ENCODE measurements around the gene ALMS1. TPM values are rescaled to one million over a fixed set of nuclear protein-coding genes. Genes with fewer than 3 reads are reported as not detected.
"Not testable (repeated sequence)": the region's sequence is repeated elsewhere in the genome, so short reads cannot be mapped to it uniquely, and the experiment has no call there.

Gene ALMS1
- polyA plus RNA-seq, 2 of the 4 experiments (the other 2 are of a cell fraction) = 5.2 to 13.5 TPM

- TF ChIP-seq EHF (CRISPR knock-in tag; IDR thresholded peaks at IDR 0.05) (no peak), SREBF2 (IDR thresholded peaks at IDR 0.05) (no peak)
Measured at GRCh38 chr2:73451263-73451972, 65.8 kb downstream of the ALMS1 start (continued).

DNA sequence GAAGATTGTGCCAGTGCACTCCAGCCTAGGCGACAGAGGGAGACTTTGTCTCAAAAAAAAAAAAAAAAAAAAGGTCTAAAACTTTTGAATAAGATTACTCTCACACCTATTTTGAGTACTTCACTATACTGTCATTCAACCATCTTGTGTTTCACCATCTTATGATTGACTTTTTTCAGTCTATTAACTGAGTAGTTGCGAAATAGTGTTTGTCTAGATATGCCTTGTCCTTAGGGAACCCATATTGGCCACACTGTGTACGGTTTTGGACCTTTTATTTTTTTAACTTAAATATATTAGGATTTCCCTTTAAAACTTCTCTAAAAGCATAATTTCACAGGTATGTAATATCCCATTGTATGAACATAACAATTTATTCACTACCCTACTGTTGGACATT, 72.3 kb downstream of the ALMS1 start:
- DNase-seq (ENCODE audit: low read depth in 1 of 2, low spot score in 1 of 2) (no peak), FAIRE-seq (peak; percentile 56), ATAC-seq (no peak)
- Histone ChIP-seq H3K9me3 (no peaks in the 10 kb centered on the region), H3K4me2 (no peak overlapping the region), H3K4me1 (no peaks in the 10 kb centered on the region), H3K27ac (no peak overlapping the region), H3K4me3 (no peak overlapping the region)
- ChIA-PET POLR2A (no interaction called here), CTCF (interaction anchor here (1.2 to 1.8 kb wide), 2 partner anchors 10 to 11 kb away, joined by 4 read pairs; no protein-coding TSS in a partner anchor)
- TF ChIP-seq CEBPB (IDR thresholded peaks at IDR 0.05) (peak in 1 of 2 experiments; percentile 42; a peak in 1 of 4 replicates), GATA3 (IDR thresholded peaks at IDR 0.05; ENCODE audit: borderline replicate concordance) (no peak), CHD4 (IDR thresholded peaks at IDR 0.05; ENCODE audit: borderline replicate concordance) (no peak)
- WGBS (ENCODE audit: missing lambda C conversion rate) = 92% methylated on average over 3 of the region's 3 CpGs

GRCh38 chr2:73462388-73462787, 76.8 kb downstream of the ALMS1 start:
- H3K4me3 ChIP-seq; ATAC-seq; FAIRE-seq; H3K4me1 ChIP-seq; DNase-seq (ENCODE audit: low read depth in 1 of 2, low spot score in 1 of 2); H3K27ac ChIP-seq; H3K4me2 ChIP-seq; POLR2A ChIA-PET; CTCF ChIA-PET; H3K9me3 ChIP-seq: not testable (repeated sequence)
- WGBS (ENCODE audit: missing lambda C conversion rate) = 92% methylated on average over 1 of the region's 1 CpG

GRCh38 chr2:73468376-73468775, 82.7 kb downstream of the ALMS1 start:
- no peak for FAIRE-seq
- no peak for ATAC-seq
- H3K27ac ChIP-seq = no peak overlapping the region
- POLR2A ChIA-PET = no interaction called here
- H3K4me3 ChIP-seq = no peak overlapping the region
- CTCF ChIA-PET = no interaction called here
- H3K9me3 ChIP-seq = no peaks in the 10 kb centered on the region
- TF ChIP-seq MAZ (IDR thresholded peaks at IDR 0.05; ENCODE audit: borderline replicate concordance, low read depth, low read length) = no peak
- TF ChIP-seq RCOR1 (IDR thresholded peaks at IDR 0.05; ENCODE audit: low read depth, low read length) = no peak
- no peak for TF ChIP-seq KDM1A (IDR thresholded peaks at IDR 0.05; ENCODE audit: low read depth)
- TF ChIP-seq, protein P1, sequence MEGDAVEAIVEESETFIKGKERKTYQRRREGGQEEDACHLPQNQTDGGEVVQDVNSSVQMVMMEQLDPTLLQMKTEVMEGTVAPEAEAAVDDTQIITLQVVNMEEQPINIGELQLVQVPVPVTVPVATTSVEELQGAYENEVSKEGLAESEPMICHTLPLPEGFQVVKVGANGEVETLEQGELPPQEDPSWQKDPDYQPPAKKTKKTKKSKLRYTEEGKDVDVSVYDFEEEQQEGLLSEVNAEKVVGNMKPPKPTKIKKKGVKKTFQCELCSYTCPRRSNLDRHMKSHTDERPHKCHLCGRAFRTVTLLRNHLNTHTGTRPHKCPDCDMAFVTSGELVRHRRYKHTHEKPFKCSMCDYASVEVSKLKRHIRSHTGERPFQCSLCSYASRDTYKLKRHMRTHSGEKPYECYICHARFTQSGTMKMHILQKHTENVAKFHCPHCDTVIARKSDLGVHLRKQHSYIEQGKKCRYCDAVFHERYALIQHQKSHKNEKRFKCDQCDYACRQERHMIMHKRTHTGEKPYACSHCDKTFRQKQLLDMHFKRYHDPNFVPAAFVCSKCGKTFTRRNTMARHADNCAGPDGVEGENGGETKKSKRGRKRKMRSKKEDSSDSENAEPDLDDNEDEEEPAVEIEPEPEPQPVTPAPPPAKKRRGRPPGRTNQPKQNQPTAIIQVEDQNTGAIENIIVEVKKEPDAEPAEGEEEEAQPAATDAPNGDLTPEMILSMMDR (IDR thresholded peaks at IDR 0.05) = no peak
- TF ChIP-seq KDM5A (IDR thresholded peaks at IDR 0.05) = no peak
- no peak for TF ChIP-seq CBX2 (IDR thresholded peaks at IDR 0.05; ENCODE audit: borderline replicate concordance, low read depth)
- TF ChIP-seq, protein P2, sequence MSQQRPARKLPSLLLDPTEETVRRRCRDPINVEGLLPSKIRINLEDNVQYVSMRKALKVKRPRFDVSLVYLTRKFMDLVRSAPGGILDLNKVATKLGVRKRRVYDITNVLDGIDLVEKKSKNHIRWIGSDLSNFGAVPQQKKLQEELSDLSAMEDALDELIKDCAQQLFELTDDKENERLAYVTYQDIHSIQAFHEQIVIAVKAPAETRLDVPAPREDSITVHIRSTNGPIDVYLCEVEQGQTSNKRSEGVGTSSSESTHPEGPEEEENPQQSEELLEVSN (IDR thresholded peaks at IDR 0.05; ENCODE audit: borderline replicate concordance, low read depth) = no peak
- TF ChIP-seq, protein P3, sequence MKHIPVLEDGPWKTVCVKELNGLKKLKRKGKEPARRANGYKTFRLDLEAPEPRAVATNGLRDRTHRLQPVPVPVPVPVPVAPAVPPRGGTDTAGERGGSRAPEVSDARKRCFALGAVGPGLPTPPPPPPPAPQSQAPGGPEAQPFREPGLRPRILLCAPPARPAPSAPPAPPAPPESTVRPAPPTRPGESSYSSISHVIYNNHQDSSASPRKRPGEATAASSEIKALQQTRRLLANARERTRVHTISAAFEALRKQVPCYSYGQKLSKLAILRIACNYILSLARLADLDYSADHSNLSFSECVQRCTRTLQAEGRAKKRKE (CRISPR knock-in tag; IDR thresholded peaks at IDR 0.05; ENCODE audit: low read depth) = no peak
- TF ChIP-seq JUN (IDR thresholded peaks at IDR 0.05) = no peak
- WGBS (ENCODE audit: missing lambda C conversion rate) = 79% methylated on average over 1 of the region's 1 CpG
- no peaks in the 10 kb centered on the region for H3K4me1 ChIP-seq
- no peak for DNase-seq (ENCODE audit: low read depth in 1 of 2, low spot score in 1 of 2)
- no peak overlapping the region for H3K4me2 ChIP-seq

DNA sequence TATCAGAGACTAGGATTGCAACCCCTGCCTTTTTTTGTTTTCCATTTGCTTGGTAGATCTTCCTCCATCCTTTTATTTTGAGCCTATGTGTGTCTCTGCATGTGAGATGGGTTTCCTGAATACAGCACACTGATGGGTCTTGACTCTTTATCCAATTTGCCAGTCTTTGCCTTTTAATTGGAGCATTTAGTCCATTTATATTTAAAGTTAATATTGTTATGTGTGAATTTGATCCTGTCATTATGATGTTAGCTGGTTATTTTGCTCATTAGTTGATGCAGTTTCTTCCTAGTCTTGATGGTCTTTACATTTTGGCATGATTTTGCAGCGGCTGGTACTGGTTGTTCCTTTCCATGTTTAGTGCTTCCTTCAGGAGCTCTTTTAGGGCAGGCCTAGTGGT, 98.2 kb downstream of the ALMS1 start:
- H3K4me1 ChIP-seq; H3K27ac ChIP-seq; ATAC-seq; H3K4me2 ChIP-seq; DNase-seq (ENCODE audit: low read depth in 1 of 2, low spot score in 1 of 2); H3K9me3 ChIP-seq; FAIRE-seq; H3K4me3 ChIP-seq; POLR2A ChIA-PET; CTCF ChIA-PET: not testable (repeated sequence)
- no CpG with 5 or more reads among the region's 1 CpG for WGBS (ENCODE audit: missing lambda C conversion rate)
